Rectal smooth muscle tissue (tissue), 1 donor: ENCODE measurements around the gene HCN4.

Experiments
- H3K27ac ChIP-seq: one replicate; pipeline ENCODE4 v1.7.0; 2013; ENCODE audit warnings: low read depth, low read length, inconsistent platforms
- H3K27me3 ChIP-seq: one replicate; pipeline ENCODE4 v1.7.0; 2013; ENCODE audit warnings: low read length; ENCODE audit not compliant: control insufficient read depth, insufficient read depth
- H3K36me3 ChIP-seq: one replicate; pipeline ENCODE4 v1.7.0; 2013; ENCODE audit warnings: low read length; ENCODE audit not compliant: control insufficient read depth, insufficient read depth
- H3K4me1 ChIP-seq: one replicate; pipeline ENCODE4 v1.7.0; 2013; ENCODE audit warnings: low read length; ENCODE audit not compliant: control insufficient read depth, insufficient read depth
- H3K4me3 ChIP-seq: one replicate; pipeline ENCODE4 v1.7.0; 2013; ENCODE audit warnings: low read length
- H3K9ac ChIP-seq: one replicate; pipeline ENCODE4 v1.7.0; 2013; ENCODE audit warnings: low read length

Gene HCN4

GRCh38 chr15:73326157-73326556, 42.6 kb downstream of the HCN4 start:
- Histone ChIP-seq H3K4me3 (no peak overlapping the region), H3K27me3 (peaks cover 5% of the 10 kb centered on the region), H3K27ac (no peak overlapping the region), H3K9ac (no peak overlapping the region), H3K4me1 (no peaks in the 10 kb centered on the region), H3K36me3 (no peaks in the 10 kb centered on the region)

- no peak overlapping the region for H3K4me3 ChIP-seq
- no peaks in the 10 kb centered on the region for H3K4me1 ChIP-seq
- H3K27me3 ChIP-seq = peaks cover 5% of the 10 kb centered on the region
- no peaks in the 10 kb centered on the region for H3K36me3 ChIP-seq
- no peak overlapping the region for H3K9ac ChIP-seq
- no peak overlapping the region for H3K27ac ChIP-seq
Measured at GRCh38 chr15:73325191-73325861, 43.4 kb downstream of the HCN4 start.

- Histone ChIP-seq H3K27ac (no peak overlapping the region), H3K4me3 (no peak overlapping the region), H3K4me1 (no peaks in the 10 kb centered on the region), H3K9ac (no peak overlapping the region), H3K27me3 (peaks cover 5% of the 10 kb centered on the region), H3K36me3 (no peaks in the 10 kb centered on the region)
Measured at GRCh38 chr15:73324496-73325170, 44.1 kb downstream of the HCN4 start.

- H3K4me3 ChIP-seq = no peak overlapping the region
- no peaks in the 10 kb centered on the region for H3K4me1 ChIP-seq
- H3K36me3 ChIP-seq = no peaks in the 10 kb centered on the region
- H3K27me3 ChIP-seq = peaks cover 5% of the 10 kb centered on the region
- no peak overlapping the region for H3K9ac ChIP-seq
- H3K27ac ChIP-seq = no peak overlapping the region
Measured at GRCh38 chr15:73323956-73324355, 44.8 kb downstream of the HCN4 start.

- Histone ChIP-seq H3K27me3 (peaks cover 5% of the 10 kb centered on the region), H3K9ac (no peak overlapping the region), H3K27ac (no peak overlapping the region), H3K4me3 (no peak overlapping the region), H3K36me3 (no peaks in the 10 kb centered on the region), H3K4me1 (no peaks in the 10 kb centered on the region)
Measured at GRCh38 chr15:73323374-73323955, 45.3 kb downstream of the HCN4 start.

GRCh38 chr15:73322665-73323373, 45.9 kb downstream of the HCN4 start:
- Histone ChIP-seq H3K4me1 (no peaks in the 10 kb centered on the region), H3K9ac (no peak overlapping the region), H3K27me3 (peaks cover 5% of the 10 kb centered on the region), H3K27ac (no peak overlapping the region), H3K4me3 (no peak overlapping the region), H3K36me3 (no peaks in the 10 kb centered on the region)

GRCh38 chr15:73321496-73322450, 47.0 kb downstream of the HCN4 start:
- H3K4me3 ChIP-seq = no peak overlapping the region
- H3K27me3 ChIP-seq = peaks cover 5% of the 10 kb centered on the region
- H3K9ac ChIP-seq = no peak overlapping the region
- H3K4me1 ChIP-seq = no peaks in the 10 kb centered on the region
- H3K36me3 ChIP-seq = no peaks in the 10 kb centered on the region
- H3K27ac ChIP-seq = no peak overlapping the region

GRCh38 chr15:73320619-73321180, 48.1 kb downstream of the HCN4 start:
- Histone ChIP-seq H3K4me3 (no peak overlapping the region), H3K9ac (no peak overlapping the region), H3K36me3 (no peaks in the 10 kb centered on the region), H3K4me1 (no peaks in the 10 kb centered on the region), H3K27ac (no peak overlapping the region), H3K27me3 (peaks cover 5% of the 10 kb centered on the region)

GRCh38 chr15:73319460-73320245, 49.1 kb downstream of the HCN4 start:
- H3K9ac ChIP-seq = no peak overlapping the region
- H3K4me1 ChIP-seq = no peaks in the 10 kb centered on the region
- H3K27me3 ChIP-seq = peaks cover under 1% of the 10 kb centered on the region
- H3K27ac ChIP-seq = no peak overlapping the region
- H3K36me3 ChIP-seq = no peaks in the 10 kb centered on the region
- no peak overlapping the region for H3K4me3 ChIP-seq

GRCh38 chr15:73318463-73319351, 50.1 kb downstream of the HCN4 start:
- Histone ChIP-seq H3K9ac (no peak overlapping the region), H3K27ac (no peak overlapping the region), H3K4me1 (no peaks in the 10 kb centered on the region), H3K36me3 (no peaks in the 10 kb centered on the region), H3K4me3 (no peak overlapping the region), H3K27me3 (no peaks in the 10 kb centered on the region)
